H9 (cell line): Measurements from ENCODE around the gene DNAJC1. TPM values are rescaled to one million over a fixed set of nuclear protein-coding genes. Genes with fewer than 3 reads are reported as not detected.
A peak's percentile ranks its signal among the peaks of the same experiment; 100 is the strongest.

Experiments
- DNase-seq: peaks from one replicate; pipeline ENCODE4 v3.0.0-alpha.2; 2017
- H2AFZ ChIP-seq: one replicate; pipeline ENCODE4 v1.6.1; 2013; ENCODE audit warnings: mild to moderate bottlenecking, low read length, control low read depth, moderate library complexity
- H2AK5ac ChIP-seq: 2 replicates; pipeline ENCODE4 v1.6.1; 2013; ENCODE audit warnings: low read length, control low read depth, mixed read lengths; ENCODE audit not compliant: insufficient read length
- H2BK120ac ChIP-seq: one replicate; pipeline ENCODE4 v1.6.1; 2013; ENCODE audit warnings: low read depth, mild to moderate bottlenecking, low read length, control low read depth, inconsistent platforms; ENCODE audit not compliant: poor library complexity, severe bottlenecking
- H2BK12ac ChIP-seq: 2 replicates; pipeline ENCODE4 v1.6.1; 2013; ENCODE audit warnings: low read length, control low read depth, mixed read lengths, low read depth; ENCODE audit not compliant: insufficient read length
- H2BK15ac ChIP-seq: 2 replicates; pipeline ENCODE4 v1.6.1; 2013; ENCODE audit warnings: low read depth, low read length, control low read depth
- H2BK20ac ChIP-seq: one replicate; pipeline ENCODE4 v1.6.1; 2013; ENCODE audit warnings: low read depth, mild to moderate bottlenecking, low read length, control low read depth, inconsistent platforms; ENCODE audit not compliant: poor library complexity, severe bottlenecking
- H2BK5ac ChIP-seq: 2 replicates; pipeline ENCODE4 v1.6.1; 2013; ENCODE audit warnings: low read length, control low read depth, mixed read lengths; ENCODE audit not compliant: insufficient read length
- H3K14ac ChIP-seq: 2 replicates; pipeline ENCODE4 v1.6.1; 2013; ENCODE audit warnings: low read length, control low read depth; ENCODE audit not compliant: insufficient read depth
- H3K18ac ChIP-seq: 2 replicates; pipeline ENCODE4 v1.6.1; 2013; ENCODE audit warnings: low read depth, mild to moderate bottlenecking, mixed read lengths, low read length, control low read depth; ENCODE audit not compliant: insufficient read length
- H3K23ac ChIP-seq: 2 replicates; pipeline ENCODE4 v1.6.1; 2013; ENCODE audit warnings: low read length, control low read depth, mixed read lengths, low read depth; ENCODE audit not compliant: insufficient read length
- H3K23me2 ChIP-seq: 2 replicates; pipeline ENCODE4 v1.6.1; 2013; ENCODE audit warnings: low read depth, mild to moderate bottlenecking, mixed read lengths, low read length, control low read depth; ENCODE audit not compliant: insufficient read length, poor library complexity, severe bottlenecking
- H3K27ac ChIP-seq: 2 replicates; pipeline ENCODE4 v1.5.1; 2013; ENCODE audit warnings: low read length, control low read depth, mixed read lengths, low read depth; ENCODE audit not compliant: insufficient read length
- H3K27me3 ChIP-seq: 2 replicates; pipeline ENCODE4 v1.6.1; 2013; ENCODE audit warnings: low read length, control low read depth, inconsistent platforms; ENCODE audit not compliant: insufficient read depth
- H3K4ac ChIP-seq: 2 replicates; pipeline ENCODE4 v1.6.1; 2013; ENCODE audit warnings: low read depth, mild to moderate bottlenecking, control low read depth, inconsistent platforms, low read length, moderate library complexity
- H3K4me1 ChIP-seq: 2 replicates; pipeline ENCODE4 v1.6.1; 2013; ENCODE audit warnings: low read length, control low read depth, inconsistent platforms; ENCODE audit not compliant: insufficient read depth
- H3K4me2 ChIP-seq: 2 replicates; pipeline ENCODE4 v1.6.1; 2013; ENCODE audit warnings: low read length, control low read depth, mixed read lengths; ENCODE audit not compliant: insufficient read length, insufficient read depth
- H3K56ac ChIP-seq: 2 replicates; pipeline ENCODE4 v1.6.1; 2013; ENCODE audit warnings: low read depth, mild to moderate bottlenecking, mixed read lengths, low read length, control low read depth; ENCODE audit not compliant: insufficient read length
- H3K79me1 ChIP-seq: 2 replicates; pipeline ENCODE4 v1.6.1; 2013; ENCODE audit warnings: low read depth, mild to moderate bottlenecking, moderate library complexity, low read length, control low read depth, inconsistent platforms; ENCODE audit not compliant: insufficient read depth, poor library complexity, severe bottlenecking
- H3K79me2 ChIP-seq: 2 replicates; pipeline ENCODE4 v1.6.1; 2013; ENCODE audit warnings: low read length, control low read depth, inconsistent platforms; ENCODE audit not compliant: insufficient read depth
- H3K9ac ChIP-seq: 2 replicates; pipeline ENCODE4 v1.6.1; 2013; ENCODE audit warnings: low read length, control low read depth, mixed read lengths; ENCODE audit not compliant: insufficient read length; ENCODE audit errors: extremely low read depth
- H3K9me3 ChIP-seq: one replicate; pipeline ENCODE4 v1.6.1; 2013; ENCODE audit warnings: low read depth, low read length, inconsistent platforms; ENCODE audit not compliant: control insufficient read depth
- H3T11ph ChIP-seq: one replicate; pipeline ENCODE4 v1.6.1; 2013; ENCODE audit warnings: mild to moderate bottlenecking, low read length, control low read depth, inconsistent platforms
- H4K20me1 ChIP-seq: one replicate; pipeline ENCODE4 v1.6.1; 2013; ENCODE audit not compliant: control insufficient read depth, insufficient read length, insufficient read depth
- H4K5ac ChIP-seq: 2 replicates; pipeline ENCODE4 v1.6.1; 2013; ENCODE audit warnings: low read depth, mild to moderate bottlenecking, mixed read lengths, low read length, control low read depth; ENCODE audit not compliant: insufficient read length
- H4K8ac ChIP-seq: replicated peaks from 2 replicates; pipeline ENCODE4 v1.6.1; 2013; ENCODE audit warnings: low read length, control low read depth, mixed read lengths, low read depth; ENCODE audit not compliant: insufficient read length
- H4K91ac ChIP-seq: 2 replicates; pipeline ENCODE4 v1.6.1; 2013; ENCODE audit warnings: low read depth, mild to moderate bottlenecking, moderate library complexity, mixed read lengths, low read length, control low read depth; ENCODE audit not compliant: insufficient read length
- H3K27ac Mint-ChIP-seq, 3 experiments: 2 replicates in 2 of 3; 3 replicates in 1 of 3; pipeline ENCODE4 v1.8.0; 2020 to 2021; ENCODE audit warnings: mixed read lengths in 3 of 3, mild to moderate bottlenecking in 1 of 3, moderate library complexity in 1 of 3
- H3K27me3 Mint-ChIP-seq: 2 replicates; pipeline ENCODE4 v1.8.0; 2021; ENCODE audit warnings: low read depth, mild to moderate bottlenecking, moderate library complexity, mixed read lengths
- H3K36me3 Mint-ChIP-seq, 3 experiments: 2 replicates in 2 of 3; 3 replicates in 1 of 3; pipeline ENCODE4 v1.8.0; 2020 to 2021; ENCODE audit warnings: low read depth in 3 of 3, mixed read lengths in 3 of 3; ENCODE audit not compliant: insufficient read depth in 1 of 3
- H3K4me1 Mint-ChIP-seq, 2 experiments: 2 replicates each; pipeline ENCODE4 v1.8.0; 2020; ENCODE audit warnings: mixed read lengths in 2 of 2
- H3K4me3 Mint-ChIP-seq, 2 experiments: 2 replicates in 1 of 2; 3 replicates in 1 of 2; pipeline ENCODE4 v1.8.0; 2020 to 2021; ENCODE audit warnings: mild to moderate bottlenecking in 2 of 2, mixed read lengths in 2 of 2, moderate library complexity in 1 of 2
- H3K9me3 Mint-ChIP-seq, 2 experiments: 2 replicates in 1 of 2; 3 replicates in 1 of 2; pipeline ENCODE4 v1.8.0; 2020; ENCODE audit warnings: mild to moderate bottlenecking in 2 of 2, mixed read lengths in 2 of 2, moderate library complexity in 1 of 2
- WGBS: extraction: QIAGEN DNeasy Blood & Tissue Kit; methylation state at CpG from one replicate; pipeline ENCODE4 v1.1.7; 2013; ENCODE audit warnings: missing lambda C conversion rate, low lambda C conversion rate, mixed read lengths; ENCODE audit not compliant: insufficient read length; ENCODE audit errors: extremely low coverage; 5-methylcytosine and 5-hydroxymethylcytosine counted together
- total RNA-seq: library from RNA; stranded (reverse); gene quantifications from 2 replicates; pipeline ENCODE4 v1.2.1, GENCODE V29; 2021
- TF ChIP-seq, protein P1 (sequence below): fragments of 200-600 bp; sonication (generic); conservative IDR thresholded peaks from 3 replicates; pipeline ENCODE4 v1.8.0; 2021; ENCODE audit warnings: antibody characterized with exemption, mild to moderate bottlenecking

DNAJC1 gene
- total RNA-seq, 1 experiment from 2014 or later: 11.2 TPM

DNA sequence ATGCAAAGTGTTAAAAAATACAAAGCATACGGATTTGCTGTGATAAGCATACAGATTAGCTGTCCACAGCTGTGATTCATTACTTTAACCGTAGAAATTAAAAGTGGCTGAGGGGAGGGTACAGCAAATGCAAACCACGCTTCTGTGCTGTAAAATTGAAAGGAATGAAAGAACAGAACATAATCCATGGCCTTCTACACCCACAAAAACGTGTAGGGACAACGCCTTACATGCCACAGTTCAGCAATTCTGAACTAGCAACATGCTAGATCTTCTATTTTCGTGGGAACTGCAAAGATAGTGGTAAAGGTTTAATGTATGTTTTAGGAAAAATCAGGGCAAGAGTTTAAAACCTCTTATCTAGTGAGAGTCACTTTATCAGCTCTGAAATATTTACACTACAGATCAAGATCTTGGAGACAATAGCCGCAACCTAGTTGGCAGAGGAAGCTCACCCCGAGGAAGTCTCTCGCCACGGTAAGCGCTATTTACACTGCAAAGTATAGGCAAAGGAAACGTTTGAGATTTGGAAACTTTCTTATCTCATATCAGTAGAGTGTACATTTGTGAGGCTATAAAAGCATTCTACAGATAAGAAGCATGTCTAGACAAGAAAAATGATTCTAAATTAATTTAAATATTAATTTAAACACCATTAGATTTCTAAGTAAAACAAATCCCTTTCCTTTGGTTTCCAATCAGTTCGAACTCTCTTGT, 275.9 kb downstream of the DNAJC1 start:
- Mint-ChIP-seq H3K36me3 (peaks cover 2 to 36% (median 28%) of the 10 kb centered on the region in 3 experiments; a peak in 5 of 7 replicates), H3K4me1 (peaks cover 37 to 48% of the 10 kb centered on the region in 2 experiments), H3K9me3 (no peaks in the 10 kb centered on the region; a peak in 1 of 5 replicates), H3K27ac (peak overlapping the region in 2 of 3 experiments; percentile 64 to 65; a peak in 5 of 7 replicates), H3K4me3 (no peak overlapping the region), H3K27me3 (no peaks in the 10 kb centered on the region)
- H4K20me1 ChIP-seq: no peaks in the 10 kb centered on the region
- no peaks in the 10 kb centered on the region for H3K23me2 ChIP-seq
- no peak overlapping the region for H3K27ac ChIP-seq
- H4K91ac ChIP-seq: no peak overlapping the region
- H3K14ac ChIP-seq: no peak overlapping the region
- H2BK12ac ChIP-seq: no peak overlapping the region
- no peak overlapping the region for H2BK5ac ChIP-seq
- no peak overlapping the region for H4K5ac ChIP-seq
- H3K4me1 ChIP-seq: peaks cover 3% of the 10 kb centered on the region; the same call in 1 of the 2 replicates
- no peak overlapping the region for H3K4ac ChIP-seq
- H4K8ac ChIP-seq: no peak overlapping the region
- H3T11ph ChIP-seq: no peak overlapping the region
- DNase-seq: no peak
- no peak overlapping the region for H3K23ac ChIP-seq
- H2AK5ac ChIP-seq: no peak overlapping the region
- no peak overlapping the region for H3K9ac ChIP-seq
- H3K27me3 ChIP-seq: no peaks in the 10 kb centered on the region
- H3K9me3 ChIP-seq: no peaks in the 10 kb centered on the region
- TF ChIP-seq, protein P1, sequence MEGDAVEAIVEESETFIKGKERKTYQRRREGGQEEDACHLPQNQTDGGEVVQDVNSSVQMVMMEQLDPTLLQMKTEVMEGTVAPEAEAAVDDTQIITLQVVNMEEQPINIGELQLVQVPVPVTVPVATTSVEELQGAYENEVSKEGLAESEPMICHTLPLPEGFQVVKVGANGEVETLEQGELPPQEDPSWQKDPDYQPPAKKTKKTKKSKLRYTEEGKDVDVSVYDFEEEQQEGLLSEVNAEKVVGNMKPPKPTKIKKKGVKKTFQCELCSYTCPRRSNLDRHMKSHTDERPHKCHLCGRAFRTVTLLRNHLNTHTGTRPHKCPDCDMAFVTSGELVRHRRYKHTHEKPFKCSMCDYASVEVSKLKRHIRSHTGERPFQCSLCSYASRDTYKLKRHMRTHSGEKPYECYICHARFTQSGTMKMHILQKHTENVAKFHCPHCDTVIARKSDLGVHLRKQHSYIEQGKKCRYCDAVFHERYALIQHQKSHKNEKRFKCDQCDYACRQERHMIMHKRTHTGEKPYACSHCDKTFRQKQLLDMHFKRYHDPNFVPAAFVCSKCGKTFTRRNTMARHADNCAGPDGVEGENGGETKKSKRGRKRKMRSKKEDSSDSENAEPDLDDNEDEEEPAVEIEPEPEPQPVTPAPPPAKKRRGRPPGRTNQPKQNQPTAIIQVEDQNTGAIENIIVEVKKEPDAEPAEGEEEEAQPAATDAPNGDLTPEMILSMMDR: no peak
- H2BK120ac ChIP-seq: no peak overlapping the region
- H2AFZ ChIP-seq: no peak overlapping the region
- no peak overlapping the region for H2BK20ac ChIP-seq
- no peaks in the 10 kb centered on the region for H3K79me1 ChIP-seq
- H3K4me2 ChIP-seq: no peak overlapping the region
- WGBS: no CpG with 5 or more reads among the region's 13 CpGs
- no peak overlapping the region for H2BK15ac ChIP-seq
- no peaks in the 10 kb centered on the region for H3K79me2 ChIP-seq
- no peak overlapping the region for H3K56ac ChIP-seq
- H3K18ac ChIP-seq: no peak overlapping the region
